Hepatocyte (in vitro differentiated cells): ENCODE results near the gene BCL2A1. TPM values are rescaled to one million over a fixed set of nuclear protein-coding genes. Genes with fewer than 3 reads are reported as not detected.
A peak's percentile ranks its signal among the peaks of the same experiment; 100 is the strongest.

Source experiments
- DNase-seq: peaks from one replicate; pipeline ENCODE4 v3.0.0-alpha.2; 2016; ENCODE audit warnings: low spot score
- H2AFZ ChIP-seq: fragments of 200-600 bp; sonication (generic); 2 replicates; pipeline ENCODE4 v1.6.0; 2016; ENCODE audit warnings: antibody characterized with exemption, mild to moderate bottlenecking
- H3K27ac ChIP-seq: fragments of 200-600 bp; sonication (generic); 2 replicates; pipeline ENCODE4 v1.5.1; 2016; ENCODE audit warnings: mild to moderate bottlenecking
- H3K27me3 ChIP-seq: fragments of 200-600 bp; sonication (generic); 2 replicates; pipeline ENCODE4 v1.6.1; 2016
- H3K36me3 ChIP-seq: fragments of 200-600 bp; sonication (generic); replicated peaks from 2 replicates; pipeline ENCODE4 v1.5.1; 2016; ENCODE audit warnings: low read depth; ENCODE audit not compliant: insufficient read depth
- H3K4me1 ChIP-seq: fragments of 200-600 bp; sonication (generic); 2 replicates; pipeline ENCODE4 v1.5.1; 2016; ENCODE audit warnings: mild to moderate bottlenecking, moderate library complexity; ENCODE audit not compliant: insufficient read depth
- H3K4me2 ChIP-seq: fragments of 200-600 bp; sonication (generic); 2 replicates; pipeline ENCODE4 v1.6.0; 2016
- H3K4me3 ChIP-seq: fragments of 200-600 bp; sonication (generic); 2 replicates; pipeline ENCODE4 v1.5.1; 2016; ENCODE audit warnings: mild to moderate bottlenecking
- H3K79me2 ChIP-seq: fragments of 200-600 bp; sonication (generic); 2 replicates; pipeline ENCODE4 v1.6.0; 2017; ENCODE audit warnings: mild to moderate bottlenecking
- H3K9me2 ChIP-seq: fragments of 200-600 bp; sonication (generic); replicated peaks from 2 replicates; pipeline ENCODE4 v1.6.0; 2017; ENCODE audit warnings: mild to moderate bottlenecking; ENCODE audit not compliant: insufficient read depth
- H3K9me3 ChIP-seq: fragments of 200-600 bp; sonication (generic); 2 replicates; pipeline ENCODE4 v1.5.1; 2016; ENCODE audit warnings: low read depth, mild to moderate bottlenecking
- H4K20me1 ChIP-seq: fragments of 200-600 bp; sonication (generic); 2 replicates; pipeline ENCODE4 v1.6.0; 2016; ENCODE audit warnings: mild to moderate bottlenecking; ENCODE audit not compliant: insufficient read depth, poor library complexity, severe bottlenecking
- CTCF ChIP-seq: fragments of 200-600 bp; sonication (generic); IDR thresholded peaks from 2 replicates; pipeline ENCODE4 v1.5.1; 2016; ENCODE audit warnings: antibody characterized with exemption, mild to moderate bottlenecking; ENCODE audit not compliant: poor library complexity
- EZH2 ChIP-seq: fragments of 200-600 bp; sonication (generic); IDR thresholded peaks from 2 replicates; pipeline ENCODE4 v1.6.1; 2016; ENCODE audit warnings: antibody characterized with exemption, mild to moderate bottlenecking, borderline replicate concordance
- EZH2phosphoT487 ChIP-seq: fragments of 200-600 bp; sonication (generic); IDR thresholded peaks from one replicate; pipeline ENCODE4 v1.6.1; 2018; ENCODE audit warnings: antibody characterized with exemption, mild to moderate bottlenecking, low read depth, moderate library complexity; ENCODE audit not compliant: unreplicated experiment, severe bottlenecking
- WGBS: methylation state at CpG from one replicate; pipeline ENCODE4 v1.1.6; 2016; ENCODE audit warnings: low lambda C conversion rate; ENCODE audit errors: missing lambda C conversion rate; 5-methylcytosine and 5-hydroxymethylcytosine counted together
- polyA plus RNA-seq: library from polyadenylated mRNA; unstranded; fragments of >200 nt; fragmentation: Nextera tagmentation; extraction: Ambion mirVana; gene quantifications from 2 replicates; pipeline ENCODE4 v1.2.1, GENCODE V29; 2016
- total RNA-seq: library from RNA; depleted of rRNA; stranded (reverse); fragments of >200 nt; gene quantifications from 2 replicates; pipeline ENCODE4 v1.2.3, GENCODE V29; 2014

BCL2A1 gene
- total and polyA plus RNA-seq, 2 experiments from 2014 or later, result 9.9 to 11.1 TPM

- Histone ChIP-seq H3K27me3 (no peaks in the 10 kb centered on the region), H3K9me2 (no peaks in the 10 kb centered on the region), H2AFZ (peak overlapping the region; percentile 78), H3K27ac (peak overlapping the region; percentile 97), H3K9me3 (no peaks in the 10 kb centered on the region), H3K36me3 (no peaks in the 10 kb centered on the region), H3K79me2 (peaks cover 39% of the 10 kb centered on the region), H4K20me1 (no peaks in the 10 kb centered on the region), H3K4me2 (peak overlapping the region; percentile 83), H3K4me3 (peak overlapping the region; percentile 79), H3K4me1 (peaks cover 29% of the 10 kb centered on the region)
- no peak for TF ChIP-seq EZH2
- no peak for TF ChIP-seq CTCF
- no peak for TF ChIP-seq EZH2phosphoT487
- peak; percentile 99 for DNase-seq
- under 1% methylated on average over 68 of the region's 68 CpGs for WGBS
These were observed 47.4 kb downstream of the BCL2A1 start for GRCh38 chr15:79923515-79924169.

GRCh38 chr15:79923079-79923514 lies 47.9 kb downstream of the BCL2A1 start:
- no peaks in the 10 kb centered on the region for H3K9me3 ChIP-seq
- DNase-seq, result peak; percentile 89
- no peaks in the 10 kb centered on the region for H3K36me3 ChIP-seq
- peaks cover 39% of the 10 kb centered on the region for H3K79me2 ChIP-seq
- no peaks in the 10 kb centered on the region for H3K9me2 ChIP-seq
- peaks cover 34% of the 10 kb centered on the region for H3K4me1 ChIP-seq
- WGBS, result under 1% methylated on average over 38 of the region's 51 CpGs
- TF ChIP-seq CTCF, result no peak
- TF ChIP-seq EZH2phosphoT487, result no peak
- TF ChIP-seq EZH2, result no peak
- no peaks in the 10 kb centered on the region for H3K27me3 ChIP-seq
- peak overlapping the region; percentile 79 for H3K4me3 ChIP-seq
- no peaks in the 10 kb centered on the region for H4K20me1 ChIP-seq
- peak overlapping the region; percentile 37 for H2AFZ ChIP-seq
- peak overlapping the region; percentile 97 for H3K27ac ChIP-seq
- H3K4me2 ChIP-seq, result peak overlapping the region; percentile 83

GRCh38 chr15:79922512-79923078 lies 48.4 kb downstream of the BCL2A1 start:
- no peaks in the 10 kb centered on the region for H3K36me3 ChIP-seq
- peak overlapping the region; percentile 83 for H3K4me2 ChIP-seq
- H3K79me2 ChIP-seq, result peaks cover 39% of the 10 kb centered on the region
- H3K27ac ChIP-seq, result peak overlapping the region; percentile 97
- H3K27me3 ChIP-seq, result no peaks in the 10 kb centered on the region
- H2AFZ ChIP-seq, result peak overlapping the region; percentile 37
- H3K9me2 ChIP-seq, result no peaks in the 10 kb centered on the region
- no peaks in the 10 kb centered on the region for H3K9me3 ChIP-seq
- no peaks in the 10 kb centered on the region for H4K20me1 ChIP-seq
- DNase-seq, result no peak
- peaks cover 36% of the 10 kb centered on the region for H3K4me1 ChIP-seq
- peak overlapping the region; percentile 79 for H3K4me3 ChIP-seq
- TF ChIP-seq EZH2phosphoT487 (no peak), CTCF (no peak), EZH2 (no peak)
- WGBS, result 2% methylated on average over 13 of the region's 17 CpGs
